WI38 (cell line): ENCODE data around the gene ACADSB.
A peak's percentile ranks its signal among the peaks of the same experiment; 100 is the strongest.

Experiments
- H3K4me3 ChIP-seq: 2 replicates; pipeline ENCODE4 v1.5.1; 2011; ENCODE audit warnings: low read depth, mild to moderate bottlenecking, control low read depth, low read length
- CTCF ChIP-seq: IDR thresholded peaks from 2 replicates; pipeline ENCODE4 v1.5.1; 2012; ENCODE audit warnings: low read depth, mild to moderate bottlenecking, control low read depth, low read length

Gene ACADSB

GRCh38 chr10:123008355-123009104 is at the start of gene ACADSB, which contains the start of gene IKZF5:
Gene ACADSB (plus strand): TSS chr10:123009006. CDS start chr10:123009030, 24 bp downstream.
Gene IKZF5 (minus strand): TSS chr10:123008795. CDS start chr10:122998625, 10,170 bp downstream.
- no peak for TF ChIP-seq CTCF
- H3K4me3 ChIP-seq = peak within 1 kb of the TSS; percentile 99

- H3K4me3 ChIP-seq = no peak overlapping the region
- TF ChIP-seq CTCF = no peak
These were observed 46.4 kb upstream of the ACADSB start for GRCh38 chr10:122962405-122962804.

GRCh38 chr10:122966879-122967278 is 41.9 kb upstream of the ACADSB start:
- no peak for TF ChIP-seq CTCF
- H3K4me3 ChIP-seq = no peak overlapping the region

- no peak for TF ChIP-seq CTCF
- H3K4me3 ChIP-seq = no peak overlapping the region
These were observed 40.1 kb upstream of the ACADSB start for GRCh38 chr10:122968698-122969097.

- no peak overlapping the region for H3K4me3 ChIP-seq
- TF ChIP-seq CTCF = no peak
These were observed 34.8 kb upstream of the ACADSB start for GRCh38 chr10:122974023-122974422.

GRCh38 chr10:122974543-122975064 is 34.2 kb upstream of the ACADSB start:
- TF ChIP-seq CTCF = no peak

More at GRCh38 chr10:122974543-122975064, 34.2 kb upstream of the ACADSB start:
- no peak overlapping the region for H3K4me3 ChIP-seq
